ENCODE results near the gene EFCAB8. TPM values are rescaled to one million over a fixed set of nuclear protein-coding genes. Genes with fewer than 3 reads are reported as not detected.
"Not testable (repeated sequence)": the region's sequence is repeated elsewhere in the genome, so short reads cannot be mapped to it uniquely, and the experiment has no call there.

Gene EFCAB8
- total RNA-seq, 1 experiment from 2014 or later, result not detected

- no peak overlapping the region for H3K4me3 ChIP-seq (ENCODE audit: low read length)
- no peak overlapping the region for H3K4me2 ChIP-seq (ENCODE audit: low read length)
- BruUV-seq (replicated peaks), result no TSS peak
- H3K27ac ChIP-seq (ENCODE audit: low read length), result no peak overlapping the region
- POLR2A ChIA-PET (ENCODE audit: unreplicated experiment), result no interaction called here
- H3K9me3 ChIP-seq (ENCODE audit: low read length), result no peaks in the 10 kb centered on the region
- H3K9ac ChIP-seq (ENCODE audit: low read length), result no peak overlapping the region
- no peaks in the 10 kb centered on the region for H4K20me1 ChIP-seq (ENCODE audit: low read length)
- H2AFZ ChIP-seq (ENCODE audit: low read length), result no peak overlapping the region
- H3K79me2 ChIP-seq (ENCODE audit: low read length), result no peaks in the 10 kb centered on the region
- CTCF ChIA-PET, result interaction anchor here (2.8 kb wide), 1 partner anchor 45 kb away, joined by 13 read pairs; no protein-coding TSS in a partner anchor
- TF ChIP-seq EZH2phosphoT487 (IDR thresholded peaks at IDR 0.05; ENCODE audit: borderline replicate concordance, low read length) (no peak), CTCF (conservative IDR thresholded peaks at IDR 0.05; ENCODE audit: low read depth, low read length) (no peak), EZH2 (IDR thresholded peaks at IDR 0.05; ENCODE audit: low read length, unreplicated experiment) (no peak)
- H3K4me1 ChIP-seq (ENCODE audit: insufficient read depth, low read length), result no peaks in the 10 kb centered on the region
- H3K9me2 ChIP-seq (replicated peaks; ENCODE audit: low read length), result no peaks in the 10 kb centered on the region
- intact Hi-C loops (cut with micrococcal nuclease), result no loop called here
- H3K36me3 ChIP-seq (ENCODE audit: low read depth, low read length), result no peaks in the 10 kb centered on the region
- DNase-seq (no peak), ATAC-seq (no peak)
- H3K27me3 ChIP-seq (ENCODE audit: low read length), result peaks cover 54% of the 10 kb centered on the region
- no peaks in the 10 kb centered on the region for H3F3A ChIP-seq (ENCODE audit: low read length, unreplicated experiment)
Measured at GRCh38 chr20:32946629-32947028, 87.9 kb downstream of the EFCAB8 start.

- ATAC-seq; H2AFZ ChIP-seq (ENCODE audit: low read length); H3K4me2 ChIP-seq (ENCODE audit: low read length); H3K27ac ChIP-seq (ENCODE audit: low read length); H3K9me2 ChIP-seq (replicated peaks; ENCODE audit: low read length); H3F3A ChIP-seq (ENCODE audit: low read length, unreplicated experiment); H3K36me3 ChIP-seq (ENCODE audit: low read depth, low read length); H3K79me2 ChIP-seq (ENCODE audit: low read length); CTCF ChIA-PET; H4K20me1 ChIP-seq (ENCODE audit: low read length); H3K9me3 ChIP-seq (ENCODE audit: low read length); H3K9ac ChIP-seq (ENCODE audit: low read length); intact Hi-C loops (cut with micrococcal nuclease); DNase-seq; BruUV-seq (replicated peaks); H3K4me3 ChIP-seq (ENCODE audit: low read length); H3K4me1 ChIP-seq (ENCODE audit: insufficient read depth, low read length): not testable (repeated sequence)
- H3K27me3 ChIP-seq (ENCODE audit: low read length), result peaks cover 56% of the 10 kb centered on the region
- POLR2A ChIA-PET (ENCODE audit: unreplicated experiment), result interaction anchor here (0.7 kb wide), 1 partner anchor 860 kb away, joined by 3 read pairs; no protein-coding TSS in a partner anchor
Measured at GRCh38 chr20:32950539-32950938, 91.8 kb downstream of the EFCAB8 start.

DNA sequence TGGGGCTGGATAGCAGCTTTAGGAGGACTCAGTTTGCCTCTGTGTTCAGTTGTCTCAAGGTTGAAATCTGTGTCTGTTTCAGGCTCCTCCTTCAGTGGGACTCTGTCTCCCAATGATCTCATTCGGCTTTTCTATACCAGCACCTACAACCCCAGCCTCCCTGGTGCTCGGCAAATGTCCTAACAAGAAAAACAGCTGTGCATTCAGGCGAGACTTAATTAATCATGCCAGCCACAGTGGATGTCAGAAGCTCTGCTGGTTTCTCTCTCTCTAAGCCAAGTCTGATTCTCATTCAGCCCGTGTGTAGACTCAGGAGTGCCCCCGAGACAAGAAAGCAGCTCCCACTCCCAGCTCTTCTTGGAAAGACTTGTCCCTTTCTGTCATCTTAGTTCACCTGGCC is 98.7 kb downstream of the EFCAB8 start:
- Histone ChIP-seq H3F3A (ENCODE audit: low read length, unreplicated experiment) (no peaks in the 10 kb centered on the region), H2AFZ (ENCODE audit: low read length) (no peak overlapping the region), H3K4me2 (ENCODE audit: low read length) (no peak overlapping the region), H3K9me2 (replicated peaks; ENCODE audit: low read length) (no peaks in the 10 kb centered on the region), H3K27me3 (ENCODE audit: low read length) (peaks cover 17% of the 10 kb centered on the region), H3K36me3 (ENCODE audit: low read depth, low read length) (no peaks in the 10 kb centered on the region), H3K4me3 (ENCODE audit: low read length) (no peak overlapping the region), H3K9me3 (ENCODE audit: low read length) (no peaks in the 10 kb centered on the region), H3K9ac (ENCODE audit: low read length) (no peak overlapping the region), H3K4me1 (ENCODE audit: insufficient read depth, low read length) (no peaks in the 10 kb centered on the region), H4K20me1 (ENCODE audit: low read length) (no peaks in the 10 kb centered on the region), H3K79me2 (ENCODE audit: low read length) (no peaks in the 10 kb centered on the region), H3K27ac (ENCODE audit: low read length) (no peak overlapping the region)
- ATAC-seq, result no peak
- BruUV-seq (replicated peaks), result no TSS peak
- ChIA-PET POLR2A (ENCODE audit: unreplicated experiment) (no interaction called here), CTCF (interaction anchor here (0.7 kb wide), 1 partner anchor 47 kb away, joined by 3 read pairs; no protein-coding TSS in a partner anchor)
- no peak for DNase-seq
- TF ChIP-seq EZH2phosphoT487 (IDR thresholded peaks at IDR 0.05; ENCODE audit: borderline replicate concordance, low read length) (no peak), EZH2 (IDR thresholded peaks at IDR 0.05; ENCODE audit: low read length, unreplicated experiment) (no peak), CTCF (conservative IDR thresholded peaks at IDR 0.05; ENCODE audit: low read depth, low read length) (no peak)
- intact Hi-C loops (cut with micrococcal nuclease), result no loop called here
